Astrocyte of the cerebellum (primary cell): ENCODE results near the gene ABCA6.
"Not testable (repeated sequence)": the region's sequence is repeated elsewhere in the genome, so short reads cannot be mapped to it uniquely, and the experiment has no call there.

Experiments used
- DNase-seq: peaks from one replicate; pipeline ENCODE4 v3.0.0-alpha.2; 2011; ENCODE audit warnings: low read depth
- H3K4me3 ChIP-seq: 2 replicates; pipeline ENCODE4 v1.5.1; 2011; ENCODE audit warnings: mild to moderate bottlenecking, low read depth, low read length, moderate library complexity
- in situ Hi-C: cut with HindIII; loops from 2 replicates; pipeline ENCODE4 v1.10.0; 2017; ENCODE audit warnings: low sequenced_read_pairs
- TF ChIP-seq, protein P1 (sequence below): IDR thresholded peaks from 2 replicates; pipeline ENCODE4 v1.5.1; 2012; ENCODE audit warnings: low read length, low read depth, moderate library complexity, mild to moderate bottlenecking; ENCODE audit errors: missing control alignments

The ABCA6 gene

DNA sequence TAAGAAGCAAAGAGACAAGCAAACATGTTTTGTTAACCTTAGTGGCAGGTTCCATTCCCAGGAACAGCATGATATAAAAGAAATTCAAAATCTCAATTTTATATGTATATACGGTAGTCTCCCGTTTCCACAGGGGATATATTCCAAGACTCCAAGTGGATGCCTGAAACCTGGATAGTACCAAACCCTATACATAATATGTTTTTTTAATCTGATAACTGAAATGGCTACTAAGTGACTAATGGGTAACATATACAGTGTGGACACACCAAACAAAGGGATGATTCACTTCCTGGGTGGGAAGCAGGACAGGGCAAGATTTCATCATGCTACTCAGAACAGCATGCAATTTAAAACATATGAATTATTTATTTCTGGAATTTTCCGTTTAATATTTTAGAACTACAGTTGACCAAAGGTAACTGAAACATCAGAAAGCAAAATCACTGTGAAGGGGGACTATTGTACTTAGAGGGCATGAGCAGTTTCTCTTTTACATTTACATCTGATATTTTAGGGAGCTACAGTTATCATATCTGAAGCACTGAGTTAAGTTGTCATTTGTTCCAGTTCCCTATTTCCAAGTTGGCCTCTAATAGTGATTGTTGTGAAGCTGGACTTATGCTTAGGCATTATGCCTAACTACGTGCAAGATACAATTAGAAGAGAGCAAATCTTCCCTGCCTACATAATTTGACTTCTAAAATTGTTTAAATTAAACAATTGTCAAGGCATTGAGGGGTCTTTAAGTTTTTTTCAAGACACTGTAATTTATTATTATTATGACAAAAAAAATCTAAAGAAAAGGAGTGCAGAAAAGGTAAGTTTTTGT is 34.1 kb upstream of the ABCA6 start:
- in situ Hi-C loops: no loop called here
- TF ChIP-seq, protein P1, sequence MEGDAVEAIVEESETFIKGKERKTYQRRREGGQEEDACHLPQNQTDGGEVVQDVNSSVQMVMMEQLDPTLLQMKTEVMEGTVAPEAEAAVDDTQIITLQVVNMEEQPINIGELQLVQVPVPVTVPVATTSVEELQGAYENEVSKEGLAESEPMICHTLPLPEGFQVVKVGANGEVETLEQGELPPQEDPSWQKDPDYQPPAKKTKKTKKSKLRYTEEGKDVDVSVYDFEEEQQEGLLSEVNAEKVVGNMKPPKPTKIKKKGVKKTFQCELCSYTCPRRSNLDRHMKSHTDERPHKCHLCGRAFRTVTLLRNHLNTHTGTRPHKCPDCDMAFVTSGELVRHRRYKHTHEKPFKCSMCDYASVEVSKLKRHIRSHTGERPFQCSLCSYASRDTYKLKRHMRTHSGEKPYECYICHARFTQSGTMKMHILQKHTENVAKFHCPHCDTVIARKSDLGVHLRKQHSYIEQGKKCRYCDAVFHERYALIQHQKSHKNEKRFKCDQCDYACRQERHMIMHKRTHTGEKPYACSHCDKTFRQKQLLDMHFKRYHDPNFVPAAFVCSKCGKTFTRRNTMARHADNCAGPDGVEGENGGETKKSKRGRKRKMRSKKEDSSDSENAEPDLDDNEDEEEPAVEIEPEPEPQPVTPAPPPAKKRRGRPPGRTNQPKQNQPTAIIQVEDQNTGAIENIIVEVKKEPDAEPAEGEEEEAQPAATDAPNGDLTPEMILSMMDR: no peak
- no peak overlapping the region for H3K4me3 ChIP-seq
- peak; percentile 8 for DNase-seq

DNA sequence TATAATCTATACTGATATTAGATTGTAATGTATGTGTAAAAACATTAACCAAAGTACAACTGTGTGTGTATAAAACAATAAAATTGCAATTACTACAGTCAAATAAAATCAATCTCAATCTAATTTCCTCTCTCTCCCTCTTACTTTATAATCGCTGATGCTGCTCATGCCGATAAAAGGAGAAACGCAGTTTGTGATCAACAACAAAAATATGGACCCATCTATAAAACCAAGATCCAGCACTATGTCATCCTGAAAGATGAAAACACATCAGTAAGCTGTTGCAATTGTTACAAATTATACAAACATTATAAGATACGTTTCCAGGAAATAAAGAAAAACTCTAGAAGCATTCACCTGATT is 33.5 kb upstream of the ABCA6 start:
- no peak overlapping the region for H3K4me3 ChIP-seq
- TF ChIP-seq, protein P1: no peak
- DNase-seq: no peak
- in situ Hi-C loops: no loop called here

DNA sequence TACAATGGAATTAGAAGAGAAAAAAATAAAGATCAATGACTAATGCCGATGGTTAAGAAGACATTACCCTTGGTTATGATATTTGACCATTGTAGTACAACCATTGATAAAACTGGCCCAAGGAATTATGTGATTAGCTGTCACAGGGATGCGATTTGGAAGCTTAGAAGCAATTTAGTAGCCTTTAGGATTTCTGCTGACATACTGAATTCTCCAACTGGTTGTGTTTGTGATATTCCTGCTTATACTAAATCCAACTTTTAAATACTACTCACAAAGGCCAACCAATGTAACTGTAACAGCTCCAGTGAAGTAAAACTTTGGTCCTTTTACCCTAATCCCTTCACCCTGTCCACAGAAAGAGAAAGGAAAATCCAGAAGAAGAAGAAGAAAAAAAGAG is 31.4 kb upstream of the ABCA6 start:
- DNase-seq: no peak
- H3K4me3 ChIP-seq: no peak overlapping the region
- TF ChIP-seq, protein P1: no peak
- in situ Hi-C loops: no loop called here

DNA sequence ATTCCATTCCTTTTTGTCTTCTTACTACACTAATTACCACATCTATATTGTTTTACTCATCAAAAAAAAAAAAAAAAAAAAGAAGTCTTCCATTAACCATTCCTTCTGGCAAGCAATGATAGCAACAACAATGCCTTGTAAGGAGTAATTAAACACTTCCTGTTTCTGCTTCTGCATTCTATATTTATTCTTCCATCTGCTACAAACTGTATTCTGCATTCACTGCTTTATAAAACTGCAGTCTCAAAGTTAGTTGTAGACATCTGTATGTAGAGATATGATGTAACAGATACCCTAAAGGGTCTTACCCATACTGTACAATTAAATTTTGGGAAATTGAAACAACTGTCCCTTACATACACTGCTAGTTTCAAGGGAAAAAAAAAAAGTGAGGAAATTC is 28.7 kb upstream of the ABCA6 start:
- no peak for DNase-seq
- in situ Hi-C loops: no loop called here
- H3K4me3 ChIP-seq: no peak overlapping the region
- TF ChIP-seq, protein P1: no peak

DNA sequence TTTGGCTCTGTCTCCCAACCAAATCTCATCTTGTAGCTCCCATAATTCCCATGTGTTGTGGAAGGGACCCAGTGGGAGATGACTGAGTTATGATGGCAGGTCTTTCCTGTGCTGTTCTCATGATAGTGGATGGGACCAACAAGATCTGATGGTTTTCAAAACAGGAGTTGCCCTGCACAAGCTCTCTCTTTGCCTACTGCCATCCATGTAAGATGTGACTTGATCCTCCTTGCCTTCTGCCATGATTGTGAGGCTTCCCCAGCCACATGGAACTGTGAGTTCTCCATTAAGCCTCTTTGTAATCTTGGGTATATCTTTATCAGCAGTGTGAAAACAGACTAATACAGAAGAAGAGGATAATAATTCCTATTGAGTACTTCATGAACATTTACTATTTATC is 26.9 kb upstream of the ABCA6 start:
- DNase-seq, in situ Hi-C loops, H3K4me3 ChIP-seq: not testable (repeated sequence)

DNA sequence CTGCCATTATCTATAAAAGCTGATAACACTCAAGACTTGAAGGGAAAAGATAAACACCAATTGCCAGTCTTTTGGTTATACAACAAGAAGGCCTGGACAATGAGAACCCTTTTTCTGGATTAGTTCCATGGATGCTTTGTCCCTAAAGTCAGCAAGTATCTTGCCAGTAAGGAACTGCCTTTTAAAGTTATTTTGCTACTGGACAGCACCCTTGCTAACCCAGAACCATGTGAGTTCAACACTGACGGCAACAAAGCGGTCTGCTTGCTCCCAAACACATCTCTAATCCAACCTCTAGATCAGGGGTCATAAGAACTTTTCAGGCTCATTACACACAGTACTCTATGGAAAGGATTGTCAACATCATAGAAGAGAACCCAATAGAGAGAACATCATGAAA is 25.3 kb upstream of the ABCA6 start:
- DNase-seq: no peak
- TF ChIP-seq, protein P1: no peak
- H3K4me3 ChIP-seq: no peak overlapping the region
- in situ Hi-C loops: no loop called here

DNA sequence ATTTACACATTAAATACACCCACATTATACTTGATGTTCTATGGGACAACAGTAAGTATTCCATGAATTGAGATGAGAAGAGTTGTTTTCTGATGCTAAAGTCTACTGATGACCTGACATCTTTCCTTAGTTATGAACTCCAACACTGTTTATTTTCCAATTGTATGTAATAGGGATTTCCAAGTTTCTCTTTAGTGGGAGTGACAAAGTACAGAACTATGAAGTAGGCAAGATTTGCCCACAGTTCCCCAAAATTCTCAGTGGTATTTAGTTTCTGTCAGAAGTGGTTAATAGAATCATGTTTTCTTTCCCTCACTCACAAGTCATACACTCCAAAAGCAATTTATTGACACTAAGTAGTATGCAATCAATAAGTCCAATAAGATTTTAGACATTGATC is 22.5 kb upstream of the ABCA6 start:
- TF ChIP-seq, protein P1: no peak

More for the DNA sequence above, 22.5 kb upstream of the ABCA6 start:
- no peak overlapping the region for H3K4me3 ChIP-seq
- in situ Hi-C loops: no loop called here
- no peak for DNase-seq
